ENCODE data around the gene NEURL1B.

GRCh38 chr5:172678902-172679301, 37.8 kb downstream of the NEURL1B start:
- TF ChIP-seq CTBP1 (IDR thresholded peaks at IDR 0.05; ENCODE audit: borderline replicate concordance) (no peak), FOXM1 (IDR thresholded peaks at IDR 0.05; ENCODE audit: borderline replicate concordance) (no peak), SP1 (IDR thresholded peaks at IDR 0.05) (no peak), TARDBP (IDR thresholded peaks at IDR 0.05) (no peak), FOXK2 (IDR thresholded peaks at IDR 0.05) (no peak)

Data from HEK293T (cell line).